Brain microvascular endothelial cell (primary cell): ENCODE measurements around the gene MAML2.

Experiments used
- DNase-seq: peaks from one replicate; pipeline ENCODE4 v3.0.0-alpha.2; 2020
- H3K27ac ChIP-seq: fragments of 250-450 bp; sonication (Bioruptor Pico); 2 replicates; pipeline ENCODE4 v1.5.1; 2020; ENCODE audit warnings: mild to moderate bottlenecking, moderate library complexity
- H3K27me3 ChIP-seq: fragments of 250-450 bp; sonication (Bioruptor Pico); replicated peaks from 2 replicates; pipeline ENCODE4 v1.5.1; 2020; ENCODE audit warnings: mild to moderate bottlenecking
- H3K36me3 ChIP-seq: fragments of 250-450 bp; sonication (Bioruptor Pico); replicated peaks from 2 replicates; pipeline ENCODE4 v1.5.1; 2020; ENCODE audit warnings: mild to moderate bottlenecking
- H3K4me3 ChIP-seq: 2 replicates; pipeline ENCODE4 v1.5.1; 2011; ENCODE audit warnings: low read depth, mild to moderate bottlenecking, control low read depth, low read length, moderate library complexity
- in situ Hi-C: cut with HindIII; loops from 2 replicates; pipeline ENCODE4 v1.10.0; 2017; ENCODE audit warnings: low sequenced_read_pairs, low pct_ligation_motif_present
- TF ChIP-seq, protein P1 (sequence below): IDR thresholded peaks from 2 replicates; pipeline ENCODE4 v1.5.1; 2011; ENCODE audit warnings: low read depth, mild to moderate bottlenecking, moderate library complexity, low read length, control low read depth, inconsistent platforms; ENCODE audit errors: missing control alignments

Gene MAML2

DNA sequence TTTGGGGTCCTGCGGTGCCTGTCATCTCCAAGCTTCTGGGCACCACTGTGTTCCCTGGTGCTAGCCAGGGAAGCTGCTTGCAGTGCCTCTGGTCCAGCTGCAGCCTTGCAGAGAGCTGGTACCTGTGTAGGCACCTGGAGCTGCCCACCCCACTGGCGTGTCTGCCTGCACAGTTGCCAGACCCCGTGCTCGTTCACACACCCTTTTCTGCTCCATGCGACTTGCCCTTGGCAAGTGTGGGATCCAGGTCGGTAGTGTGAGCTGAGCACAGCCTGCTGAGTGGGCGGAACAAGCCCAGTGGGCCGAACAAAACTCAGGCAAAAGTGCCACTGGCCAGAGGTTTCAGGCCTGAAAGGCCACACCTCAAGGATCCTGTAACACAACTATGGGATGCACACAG is 272.5 kb downstream of the MAML2 start:
- H3K27me3 ChIP-seq = no peaks in the 10 kb centered on the region
- H3K27ac ChIP-seq = no peak overlapping the region
- no peak overlapping the region for H3K4me3 ChIP-seq
- DNase-seq = no peak
- TF ChIP-seq, protein P1, sequence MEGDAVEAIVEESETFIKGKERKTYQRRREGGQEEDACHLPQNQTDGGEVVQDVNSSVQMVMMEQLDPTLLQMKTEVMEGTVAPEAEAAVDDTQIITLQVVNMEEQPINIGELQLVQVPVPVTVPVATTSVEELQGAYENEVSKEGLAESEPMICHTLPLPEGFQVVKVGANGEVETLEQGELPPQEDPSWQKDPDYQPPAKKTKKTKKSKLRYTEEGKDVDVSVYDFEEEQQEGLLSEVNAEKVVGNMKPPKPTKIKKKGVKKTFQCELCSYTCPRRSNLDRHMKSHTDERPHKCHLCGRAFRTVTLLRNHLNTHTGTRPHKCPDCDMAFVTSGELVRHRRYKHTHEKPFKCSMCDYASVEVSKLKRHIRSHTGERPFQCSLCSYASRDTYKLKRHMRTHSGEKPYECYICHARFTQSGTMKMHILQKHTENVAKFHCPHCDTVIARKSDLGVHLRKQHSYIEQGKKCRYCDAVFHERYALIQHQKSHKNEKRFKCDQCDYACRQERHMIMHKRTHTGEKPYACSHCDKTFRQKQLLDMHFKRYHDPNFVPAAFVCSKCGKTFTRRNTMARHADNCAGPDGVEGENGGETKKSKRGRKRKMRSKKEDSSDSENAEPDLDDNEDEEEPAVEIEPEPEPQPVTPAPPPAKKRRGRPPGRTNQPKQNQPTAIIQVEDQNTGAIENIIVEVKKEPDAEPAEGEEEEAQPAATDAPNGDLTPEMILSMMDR = no peak
- in situ Hi-C loops = no loop called here
- no peaks in the 10 kb centered on the region for H3K36me3 ChIP-seq

DNA sequence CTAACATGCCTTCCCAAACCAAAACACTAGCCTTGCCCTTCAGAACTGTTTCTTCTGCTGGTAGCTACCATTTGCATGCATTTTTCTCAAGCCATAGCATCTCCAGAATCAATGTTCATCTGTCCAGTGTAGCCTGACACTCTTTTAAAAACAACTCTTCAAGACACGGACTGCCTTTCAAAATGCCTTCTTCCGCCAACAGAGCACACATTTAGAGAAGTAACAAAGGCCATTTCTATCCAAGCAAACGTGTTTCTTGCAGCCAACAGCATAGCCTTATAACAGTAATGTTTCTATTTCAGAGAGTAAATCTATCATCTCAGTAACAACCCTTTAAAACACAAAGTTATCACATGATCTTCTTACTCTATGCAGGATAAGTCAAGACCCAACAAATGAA is 275.8 kb downstream of the MAML2 start:
- in situ Hi-C loops = no loop called here
- no peak for DNase-seq
- H3K36me3 ChIP-seq = no peaks in the 10 kb centered on the region
- TF ChIP-seq, protein P1 = no peak
- no peak overlapping the region for H3K27ac ChIP-seq
- H3K27me3 ChIP-seq = no peaks in the 10 kb centered on the region
- H3K4me3 ChIP-seq = no peak overlapping the region

DNA sequence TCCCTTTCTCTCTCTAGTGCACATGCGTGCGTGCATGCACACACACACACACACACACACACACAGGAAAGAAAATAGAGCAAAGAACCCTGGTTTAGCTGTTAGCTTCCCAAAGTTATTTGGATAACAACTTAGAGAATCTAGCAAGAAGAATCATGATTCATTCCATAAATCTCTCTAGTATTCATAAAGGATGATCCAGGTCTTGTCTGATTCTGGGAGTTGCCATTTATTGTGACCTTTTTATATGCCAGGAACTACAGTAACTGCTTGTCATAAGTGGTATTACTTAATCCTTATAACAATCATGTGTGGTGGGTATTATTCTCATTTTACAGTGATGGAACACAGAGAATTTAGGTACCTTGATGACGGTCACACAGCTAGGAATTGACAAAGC is 277.6 kb downstream of the MAML2 start:
- no peak overlapping the region for H3K4me3 ChIP-seq

DNA sequence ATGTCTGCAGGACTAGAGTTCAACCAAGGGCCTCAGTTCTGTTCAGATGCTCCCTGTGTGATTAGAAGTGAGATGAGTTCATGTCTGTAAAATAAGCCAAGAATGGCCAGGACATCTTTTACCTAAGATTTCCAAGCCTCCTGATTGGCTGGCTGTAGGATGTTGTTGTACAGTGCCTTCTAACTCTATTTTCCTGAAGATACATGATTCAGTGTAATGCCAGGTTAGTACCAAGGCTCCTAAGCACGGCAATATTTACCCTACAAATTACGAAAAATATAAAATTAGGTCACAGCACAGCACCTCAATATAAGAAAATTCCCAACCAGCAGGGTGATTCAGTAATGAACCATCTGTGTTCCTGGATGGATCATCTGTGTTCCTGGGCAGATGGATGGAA is 279.1 kb downstream of the MAML2 start:
- DNase-seq = no peak
- H3K36me3 ChIP-seq = no peaks in the 10 kb centered on the region
- in situ Hi-C loops = no loop called here
- no peak overlapping the region for H3K27ac ChIP-seq
- TF ChIP-seq, protein P1 = no peak
- no peak overlapping the region for H3K4me3 ChIP-seq
- H3K27me3 ChIP-seq = no peaks in the 10 kb centered on the region

More for the DNA sequence above, 277.6 kb downstream of the MAML2 start:
- in situ Hi-C loops = no loop called here
- Histone ChIP-seq H3K36me3 (no peaks in the 10 kb centered on the region), H3K27me3 (no peaks in the 10 kb centered on the region), H3K27ac (no peak overlapping the region)
- TF ChIP-seq, protein P1 = no peak
- DNase-seq = no peak

DNA sequence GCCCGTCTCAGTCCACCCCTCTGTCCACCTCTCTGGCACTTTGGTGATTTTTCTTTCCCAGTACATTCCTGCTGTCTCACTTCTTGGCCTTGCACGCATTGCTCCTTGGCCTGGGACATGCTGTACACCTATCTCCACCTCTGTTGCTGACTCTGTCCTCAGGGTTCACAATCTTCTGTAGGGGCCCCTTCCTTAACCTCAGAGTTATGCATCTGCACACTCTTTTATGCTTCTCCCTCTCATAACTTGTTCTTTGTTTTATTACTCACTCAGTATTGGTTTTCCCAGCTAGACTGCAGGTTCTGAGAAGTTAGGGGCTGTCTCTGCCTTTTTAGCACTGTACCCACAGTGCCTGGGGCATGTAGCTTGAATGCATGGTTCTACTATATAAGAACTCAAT is 279.9 kb downstream of the MAML2 start:
- no peak overlapping the region for H3K27ac ChIP-seq
- in situ Hi-C loops = no loop called here

DNA sequence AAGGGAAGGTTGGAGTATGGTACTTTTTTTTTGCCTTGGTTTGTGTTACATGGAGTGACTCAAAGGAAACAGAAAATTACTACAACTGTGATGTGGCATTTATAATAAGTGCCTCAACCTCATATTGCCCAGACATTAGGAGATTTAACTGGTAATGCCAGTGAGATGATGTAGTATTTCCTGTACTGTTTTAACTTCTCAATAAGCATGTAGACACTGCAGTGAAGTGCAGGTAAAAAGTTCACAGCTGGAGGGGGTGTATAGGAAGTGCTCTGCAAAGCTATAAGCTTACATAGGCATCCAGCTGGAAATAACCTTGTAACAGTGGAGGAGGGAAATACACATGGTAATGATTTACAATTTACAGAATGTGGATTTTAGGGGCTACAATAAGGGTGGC is 280.9 kb downstream of the MAML2 start:
- peak overlapping the region; percentile 31 for H3K27ac ChIP-seq
- in situ Hi-C loops = no loop called here
- TF ChIP-seq, protein P1 = no peak
- no peak for DNase-seq
- H3K36me3 ChIP-seq = no peaks in the 10 kb centered on the region
- H3K4me3 ChIP-seq = no peak overlapping the region
- no peaks in the 10 kb centered on the region for H3K27me3 ChIP-seq

More for the DNA sequence above, 279.9 kb downstream of the MAML2 start:
- no peaks in the 10 kb centered on the region for H3K36me3 ChIP-seq
- DNase-seq = no peak
- no peaks in the 10 kb centered on the region for H3K27me3 ChIP-seq
- H3K4me3 ChIP-seq = no peak overlapping the region
- TF ChIP-seq, protein P1 = no peak
